Loucy (cell line): ENCODE data around the gene ACE.

Experiments
- H2AFZ ChIP-seq: fragments of 200-600 bp; sonication (generic); 2 replicates; pipeline ENCODE4 v1.6.0; 2016; ENCODE audit warnings: antibody characterized with exemption, mild to moderate bottlenecking, low read length, moderate library complexity
- H3F3A ChIP-seq: fragments of 200-600 bp; 2 replicates; pipeline ENCODE4 v1.6.0; 2016; ENCODE audit warnings: antibody characterized with exemption, low read depth, mild to moderate bottlenecking
- H3K27me3 ChIP-seq: fragments of 200-600 bp; sonication (generic); 2 replicates; pipeline ENCODE4 v1.6.1; 2014; ENCODE audit warnings: low read length, mild to moderate bottlenecking; ENCODE audit not compliant: insufficient read depth, poor library complexity, severe bottlenecking
- H3K36me3 ChIP-seq: fragments of 200-600 bp; sonication (generic); 2 replicates; pipeline ENCODE4 v1.6.1; 2016; ENCODE audit warnings: low read length; ENCODE audit not compliant: insufficient read depth
- H3K4me1 ChIP-seq: fragments of 200-600 bp; sonication (generic); 2 replicates; pipeline ENCODE4 v1.5.1; 2014; ENCODE audit warnings: low read length, mild to moderate bottlenecking; ENCODE audit not compliant: insufficient read depth, poor library complexity, severe bottlenecking
- H3K4me2 ChIP-seq: fragments of 200-600 bp; sonication (generic); 2 replicates; pipeline ENCODE4 v1.6.0; 2014; ENCODE audit warnings: antibody characterized with exemption, low read length, low read depth, mild to moderate bottlenecking; ENCODE audit not compliant: poor library complexity, severe bottlenecking
- H3K4me3 ChIP-seq: fragments of 200-600 bp; sonication (generic); 2 replicates; pipeline ENCODE4 v1.5.1; 2014; ENCODE audit warnings: low read length, mild to moderate bottlenecking, mixed read lengths; ENCODE audit not compliant: poor library complexity, severe bottlenecking
- H3K79me2 ChIP-seq: fragments of 200-600 bp; sonication (generic); 2 replicates; pipeline ENCODE4 v1.6.1; 2014; ENCODE audit warnings: low read length; ENCODE audit not compliant: insufficient read depth
- H3K9ac ChIP-seq: fragments of 200-600 bp; sonication (generic); 2 replicates; pipeline ENCODE4 v1.6.0; 2014; ENCODE audit warnings: mild to moderate bottlenecking, low read depth, low read length, moderate library complexity; ENCODE audit not compliant: poor library complexity, severe bottlenecking
- H3K9me2 ChIP-seq: fragments of 200-600 bp; sonication (generic); replicated peaks from 2 replicates; pipeline ENCODE4 v1.6.1; 2016; ENCODE audit warnings: low read depth, low read length, mixed read lengths
- H3K9me3 ChIP-seq: fragments of 200-600 bp; sonication (generic); 2 replicates; pipeline ENCODE4 v1.6.1; 2014; ENCODE audit warnings: mild to moderate bottlenecking, antibody characterized with exemption, low read length, low read depth; ENCODE audit not compliant: insufficient read depth
- H4K20me1 ChIP-seq: fragments of 200-600 bp; sonication (generic); 2 replicates; pipeline ENCODE4 v1.6.0; 2014; ENCODE audit warnings: antibody characterized with exemption, low read length, mild to moderate bottlenecking; ENCODE audit not compliant: insufficient read depth, poor library complexity, severe bottlenecking
- CTCF ChIP-seq: fragments of 200-600 bp; sonication (generic); conservative IDR thresholded peaks from 2 replicates; pipeline ENCODE4 v1.5.1; 2014; ENCODE audit warnings: mild to moderate bottlenecking, antibody characterized with exemption, low read length
- EZH2phosphoT487 ChIP-seq: fragments of 200-600 bp; IDR thresholded peaks from 2 replicates; pipeline ENCODE4 v1.6.1; 2018; ENCODE audit warnings: antibody characterized with exemption, mild to moderate bottlenecking, moderate library complexity, borderline replicate concordance

Gene ACE

GRCh38 chr17:63544467-63545301 lies 67.8 kb downstream of the ACE start:
- H3K79me2 ChIP-seq: peaks cover 8% of the 10 kb centered on the region
- no peaks in the 10 kb centered on the region for H3K9me3 ChIP-seq
- no peak overlapping the region for H3K4me3 ChIP-seq
- no peaks in the 10 kb centered on the region for H3K36me3 ChIP-seq
- peaks cover 43% of the 10 kb centered on the region for H3K4me1 ChIP-seq
- no peaks in the 10 kb centered on the region for H3F3A ChIP-seq
- no peak overlapping the region for H3K9ac ChIP-seq
- H2AFZ ChIP-seq: no peak overlapping the region
- no peaks in the 10 kb centered on the region for H3K27me3 ChIP-seq
- H3K9me2 ChIP-seq: no peaks in the 10 kb centered on the region
- no peak for TF ChIP-seq CTCF
- no peak for TF ChIP-seq EZH2phosphoT487
- no peak overlapping the region for H3K4me2 ChIP-seq
- no peaks in the 10 kb centered on the region for H4K20me1 ChIP-seq

GRCh38 chr17:63546308-63547082 lies 69.6 kb downstream of the ACE start:
- Histone ChIP-seq H3K4me1 (peaks cover 33% of the 10 kb centered on the region), H3K27me3 (peaks cover 4% of the 10 kb centered on the region), H3K4me2 (no peak overlapping the region), H3K79me2 (peaks cover 19% of the 10 kb centered on the region), H4K20me1 (peaks cover 7% of the 10 kb centered on the region), H3K36me3 (no peaks in the 10 kb centered on the region), H3F3A (no peaks in the 10 kb centered on the region), H3K9ac (no peak overlapping the region), H3K4me3 (no peak overlapping the region), H3K9me2 (no peaks in the 10 kb centered on the region), H3K9me3 (no peaks in the 10 kb centered on the region), H2AFZ (no peak overlapping the region)
- TF ChIP-seq CTCF (no peak), EZH2phosphoT487 (no peak)

DNA sequence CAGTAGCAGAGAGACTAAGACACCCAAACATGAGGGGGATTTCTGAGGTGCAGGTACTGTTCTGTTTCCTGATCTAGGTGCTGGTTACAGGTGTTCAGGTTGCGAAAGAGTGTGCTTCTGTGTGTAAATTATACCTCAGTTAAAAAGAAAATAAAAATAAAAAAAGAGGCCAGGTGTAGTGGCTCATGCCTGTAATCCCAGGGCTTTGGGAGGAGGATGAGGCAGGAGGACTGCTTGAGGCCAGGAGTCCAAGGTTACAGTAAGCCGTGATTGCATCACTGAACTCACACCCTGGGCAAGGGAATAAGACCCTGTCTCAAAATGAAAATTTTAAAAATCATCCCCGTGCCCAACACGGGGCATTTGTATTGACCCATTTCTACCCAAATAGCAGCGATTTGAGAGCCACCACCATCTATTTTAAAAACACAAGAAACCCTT lies 70.2 kb downstream of the ACE start:
- Histone ChIP-seq H3K9me2 (no peaks in the 10 kb centered on the region), H4K20me1 (peaks cover 12% of the 10 kb centered on the region), H2AFZ (no peak overlapping the region), H3K79me2 (peaks cover 26% of the 10 kb centered on the region), H3K27me3 (peaks cover 4% of the 10 kb centered on the region), H3K4me2 (no peak overlapping the region), H3F3A (no peaks in the 10 kb centered on the region), H3K4me3 (no peak overlapping the region), H3K9me3 (no peaks in the 10 kb centered on the region), H3K4me1 (peaks cover 29% of the 10 kb centered on the region), H3K36me3 (no peaks in the 10 kb centered on the region), H3K9ac (no peak overlapping the region)
- TF ChIP-seq EZH2phosphoT487: no peak
- no peak for TF ChIP-seq CTCF
